PFSK-1 (cell line): ENCODE data around the gene PLXDC2.

Source experiments
- FOXP2 ChIP-seq: optimal IDR thresholded peaks from 2 replicates; pipeline ENCODE3; 2011; ENCODE audit warnings: borderline replicate concordance, control low read depth, inconsistent platforms; ENCODE audit not compliant: insufficient read depth; ENCODE audit errors: extremely low read length, extremely low read depth
- POLR2AphosphoS5 ChIP-seq: IDR thresholded peaks from 2 replicates; pipeline ENCODE4 v1.6.1; 2012; ENCODE audit warnings: low read depth, mild to moderate bottlenecking, control low read depth, low read length, moderate library complexity
- REST ChIP-seq, 2 experiments: IDR thresholded peaks; 2 replicates each; pipeline versions ENCODE4 v1.6.1 to v1.8.0; 2011 to 2012; ENCODE audit warnings: low read depth in 2 of 2, low read length in 2 of 2, control low read depth in 1 of 2, inconsistent platforms in 1 of 2, mild to moderate bottlenecking in 1 of 2, moderate library complexity in 1 of 2; ENCODE audit not compliant: insufficient read depth in 1 of 2
- SIN3A ChIP-seq: IDR thresholded peaks from 2 replicates; pipeline ENCODE4 v1.6.1; 2012; ENCODE audit warnings: mild to moderate bottlenecking, low read length, moderate library complexity, borderline replicate concordance; ENCODE audit not compliant: insufficient read depth
- TAF1 ChIP-seq: IDR thresholded peaks from 2 replicates; pipeline ENCODE4 v1.6.1; 2012; ENCODE audit warnings: low read length, control low read depth, borderline replicate concordance; ENCODE audit not compliant: insufficient read depth

DNA sequence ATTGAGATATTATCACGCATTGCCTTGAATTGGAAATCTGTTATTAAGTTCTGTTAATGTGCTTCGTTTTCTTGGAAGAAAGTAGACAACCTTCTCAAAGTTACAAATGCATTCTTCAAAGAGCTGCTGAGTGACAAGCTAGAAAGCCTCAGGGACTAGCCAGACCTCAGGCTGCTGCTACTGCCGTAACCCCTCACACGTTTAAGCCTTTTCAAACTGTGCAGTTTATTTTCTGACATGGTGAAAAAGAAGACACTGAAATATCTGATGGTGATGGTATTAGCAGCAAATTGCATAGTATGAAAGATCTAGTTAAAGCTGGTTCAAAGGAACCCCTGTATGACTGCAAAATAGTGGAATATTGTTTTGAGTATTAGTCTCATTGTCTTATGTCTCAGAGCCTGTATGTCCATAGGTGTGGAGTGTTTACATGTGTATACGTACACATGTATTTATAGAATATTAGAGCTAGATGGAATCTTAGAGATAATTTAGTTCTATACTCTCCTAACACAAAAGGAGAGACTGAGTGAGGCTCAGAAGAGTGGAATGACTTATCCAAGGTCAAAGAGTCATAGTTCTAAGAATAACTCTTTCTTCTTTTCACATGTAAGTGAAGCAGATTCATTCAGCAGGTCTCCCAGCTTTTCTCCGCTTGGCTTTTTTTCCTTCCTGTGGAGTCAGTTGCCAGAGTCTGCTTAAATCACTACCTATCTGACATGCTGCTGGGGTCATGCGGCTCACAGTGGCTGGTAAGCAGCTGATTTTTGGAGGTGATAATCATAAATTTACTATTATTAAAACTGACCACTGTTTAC, 431.9 kb downstream of the PLXDC2 start:
- no peak for TF ChIP-seq REST (IDR thresholded peaks at IDR 0.05; ENCODE audit: insufficient read depth in 1 of 2, low read depth in 2 of 2, low read length in 2 of 2)
- no peak for TF ChIP-seq POLR2AphosphoS5
- TF ChIP-seq TAF1: no peak
- TF ChIP-seq SIN3A: no peak
- no peak for TF ChIP-seq FOXP2
